Thyroid gland (tissue), 4 donors: ENCODE results near the gene EPHA2. TPM values are rescaled to one million over a fixed set of nuclear protein-coding genes. Genes with fewer than 3 reads are reported as not detected.

Source experiments
- DNase-seq, 2 donors: peaks; one replicate each; pipeline ENCODE4 v3.0.0-alpha.2; 2019
- H3K27ac ChIP-seq, 3 donors: fragments of 200-600 bp; sonication (generic); 1 replicate in 2 of 3; 2 replicates in 1 of 3; pipeline ENCODE4 v1.5.1; 2016 to 2019; ENCODE audit warnings: mild to moderate bottlenecking in 1 of 3, moderate library complexity in 1 of 3
- H3K27me3 ChIP-seq: fragments of 200-600 bp; sonication (generic); one replicate; pipeline ENCODE4 v1.5.1; 2019
- H3K36me3 ChIP-seq, 2 donors: fragments of 200-600 bp; sonication (generic); one replicate each; pipeline ENCODE4 v1.5.1; 2016 to 2019
- H3K4me1 ChIP-seq, 2 donors: fragments of 200-600 bp; sonication (generic); one replicate each; pipeline ENCODE4 v1.5.1; 2017 to 2019
- H3K4me3 ChIP-seq, 3 donors: fragments of 200-600 bp; sonication (generic); replicated peaks in 1 of 3; 1 replicate in 2 of 3; 2 replicates in 1 of 3; pipeline ENCODE4 v1.5.1; 2016; ENCODE audit warnings: mild to moderate bottlenecking in 1 of 3
- H3K9me3 ChIP-seq: fragments of 200-600 bp; sonication (generic); one replicate; pipeline ENCODE4 v1.5.1; 2017
- POLR2A ChIP-seq, 2 donors: fragments of 450-650 bp; IDR thresholded peaks; one replicate each; pipeline ENCODE4 v1.6.1; 2017; ENCODE audit warnings: antibody characterized with exemption in 2 of 2, mild to moderate bottlenecking in 2 of 2, moderate library complexity in 1 of 2
- WGBS, 2 donors: methylation state at CpG; one replicate each; pipeline ENCODE4 v1.1.5; 2017; 5-methylcytosine and 5-hydroxymethylcytosine counted together
- intact Hi-C: fragments of 100-400 bp; cut with DNase I; formaldehyde crosslinking; loops from one replicate; pipeline ENCODE4 v1.15.1; 2023
- total RNA-seq, 4 donors: library from RNA; depleted of rRNA; stranded (reverse); fragments of >200 nt; gene quantifications; one replicate each; pipeline ENCODE4 v1.2.3, GENCODE V29; 2016
- TF ChIP-seq, protein P1 (sequence below), 6 experiments: fragments of 200-600 bp in 3 of 6; fragments of 450-650 bp in 3 of 6; sonication (generic) in 3 of 6; IDR thresholded peaks; one replicate each; pipeline ENCODE4 v1.5.1; 2016 to 2019; ENCODE audit warnings: antibody characterized with exemption in 6 of 6, mild to moderate bottlenecking in 2 of 6, inconsistent platforms in 1 of 6, moderate library complexity in 1 of 6

Gene EPHA2
- total RNA-seq, 4 donors from 2014 or later = 22.3 to 53.2 (median 29.3) TPM

DNA sequence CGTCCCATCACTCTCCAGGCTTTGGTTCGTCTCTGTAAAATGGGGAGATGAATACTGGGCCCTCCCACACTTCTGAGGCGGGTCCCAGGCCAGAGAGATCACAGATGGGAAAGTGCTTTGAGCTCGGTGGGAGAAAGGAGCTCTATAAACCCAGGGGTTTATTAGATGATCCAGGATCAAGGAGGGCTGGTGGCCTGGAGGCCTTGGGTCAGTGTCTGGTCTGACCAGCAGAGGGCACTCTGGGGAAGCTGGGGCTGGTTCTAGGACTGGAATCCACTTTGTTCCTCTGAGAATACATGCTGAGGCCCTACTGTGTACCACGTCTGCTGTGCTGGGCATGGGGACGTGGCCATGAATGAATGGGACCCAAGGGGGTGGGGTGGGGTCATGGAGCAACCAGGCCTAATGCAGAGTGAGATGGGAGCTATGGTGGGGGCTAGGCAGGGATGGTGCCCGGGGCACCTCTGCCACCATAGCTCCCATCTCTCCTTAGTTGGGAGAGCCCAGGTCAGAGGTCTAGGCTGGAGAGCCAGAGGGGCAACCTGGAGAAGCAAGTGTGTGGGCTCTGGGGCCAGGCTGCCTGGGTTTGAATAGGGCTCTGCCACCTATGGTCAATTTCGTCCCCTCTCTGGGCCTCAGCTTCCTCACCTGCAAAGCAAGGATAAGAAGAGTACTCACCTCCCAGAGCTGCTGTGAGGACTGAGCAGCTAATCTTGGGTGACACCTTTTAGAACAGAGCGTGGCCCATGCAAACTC lies 73.4 kb downstream of the EPHA2 start:
- DNase-seq = peak; percentile 58 to 60
- Histone ChIP-seq H3K4me1 (peaks cover 0 to 13% of the 10 kb centered on the region in 2 donors), H3K4me3 (no peak overlapping the region), H3K27me3 (no peaks in the 10 kb centered on the region), H3K27ac (no peak overlapping the region), H3K36me3 (no peaks in the 10 kb centered on the region), H3K9me3 (no peaks in the 10 kb centered on the region)
- TF ChIP-seq, protein P1, sequence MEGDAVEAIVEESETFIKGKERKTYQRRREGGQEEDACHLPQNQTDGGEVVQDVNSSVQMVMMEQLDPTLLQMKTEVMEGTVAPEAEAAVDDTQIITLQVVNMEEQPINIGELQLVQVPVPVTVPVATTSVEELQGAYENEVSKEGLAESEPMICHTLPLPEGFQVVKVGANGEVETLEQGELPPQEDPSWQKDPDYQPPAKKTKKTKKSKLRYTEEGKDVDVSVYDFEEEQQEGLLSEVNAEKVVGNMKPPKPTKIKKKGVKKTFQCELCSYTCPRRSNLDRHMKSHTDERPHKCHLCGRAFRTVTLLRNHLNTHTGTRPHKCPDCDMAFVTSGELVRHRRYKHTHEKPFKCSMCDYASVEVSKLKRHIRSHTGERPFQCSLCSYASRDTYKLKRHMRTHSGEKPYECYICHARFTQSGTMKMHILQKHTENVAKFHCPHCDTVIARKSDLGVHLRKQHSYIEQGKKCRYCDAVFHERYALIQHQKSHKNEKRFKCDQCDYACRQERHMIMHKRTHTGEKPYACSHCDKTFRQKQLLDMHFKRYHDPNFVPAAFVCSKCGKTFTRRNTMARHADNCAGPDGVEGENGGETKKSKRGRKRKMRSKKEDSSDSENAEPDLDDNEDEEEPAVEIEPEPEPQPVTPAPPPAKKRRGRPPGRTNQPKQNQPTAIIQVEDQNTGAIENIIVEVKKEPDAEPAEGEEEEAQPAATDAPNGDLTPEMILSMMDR (IDR thresholded peaks at IDR 0.05) = peak; percentile 68 to 85 (median 72)
- no peak for TF ChIP-seq POLR2A (IDR thresholded peaks at IDR 0.05)
- intact Hi-C loops = loop anchor here (5.0 to 10.0 kb wide), 2 partner anchors 52 to 160 kb away; no protein-coding TSS in a partner anchor
- WGBS, 2 donors = 76 to 81% methylated on average over 7 to 9 of the region's 9 CpGs

DNA sequence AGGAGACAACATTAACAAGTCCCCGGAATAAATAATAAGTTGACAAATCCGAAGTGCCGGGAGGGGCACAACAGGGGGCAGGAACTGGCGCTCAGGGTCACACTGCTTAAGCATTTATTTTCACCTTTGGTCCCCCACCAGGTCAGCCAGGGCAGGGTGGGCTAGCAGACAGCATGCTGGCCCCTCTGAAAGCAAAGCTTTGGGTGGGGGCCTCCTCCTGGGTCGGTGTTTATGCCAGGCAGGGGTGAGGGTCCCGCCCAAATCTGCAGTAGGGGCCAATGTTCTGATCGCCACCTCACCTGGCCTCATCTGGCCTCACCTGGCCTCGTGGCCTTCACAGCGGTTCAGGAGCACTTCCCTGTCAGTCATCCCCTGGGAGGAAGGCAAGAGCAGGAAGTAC lies 74.2 kb downstream of the EPHA2 start:
- no peak for TF ChIP-seq POLR2A (IDR thresholded peaks at IDR 0.05)
- TF ChIP-seq, protein P1 (IDR thresholded peaks at IDR 0.05) = no peak
- Histone ChIP-seq H3K36me3 (no peaks in the 10 kb centered on the region), H3K4me1 (peaks cover 0 to 18% of the 10 kb centered on the region in 2 donors), H3K27me3 (no peaks in the 10 kb centered on the region), H3K4me3 (no peak overlapping the region), H3K9me3 (no peaks in the 10 kb centered on the region), H3K27ac (no peak overlapping the region)
- no peak for DNase-seq
- intact Hi-C loops = loop anchor here (5.0 to 10.0 kb wide), 2 partner anchors 53 to 161 kb away; no protein-coding TSS in a partner anchor
- 80 to 84% methylated on average over 9 of the region's 9 CpGs for WGBS, 2 donors

DNA sequence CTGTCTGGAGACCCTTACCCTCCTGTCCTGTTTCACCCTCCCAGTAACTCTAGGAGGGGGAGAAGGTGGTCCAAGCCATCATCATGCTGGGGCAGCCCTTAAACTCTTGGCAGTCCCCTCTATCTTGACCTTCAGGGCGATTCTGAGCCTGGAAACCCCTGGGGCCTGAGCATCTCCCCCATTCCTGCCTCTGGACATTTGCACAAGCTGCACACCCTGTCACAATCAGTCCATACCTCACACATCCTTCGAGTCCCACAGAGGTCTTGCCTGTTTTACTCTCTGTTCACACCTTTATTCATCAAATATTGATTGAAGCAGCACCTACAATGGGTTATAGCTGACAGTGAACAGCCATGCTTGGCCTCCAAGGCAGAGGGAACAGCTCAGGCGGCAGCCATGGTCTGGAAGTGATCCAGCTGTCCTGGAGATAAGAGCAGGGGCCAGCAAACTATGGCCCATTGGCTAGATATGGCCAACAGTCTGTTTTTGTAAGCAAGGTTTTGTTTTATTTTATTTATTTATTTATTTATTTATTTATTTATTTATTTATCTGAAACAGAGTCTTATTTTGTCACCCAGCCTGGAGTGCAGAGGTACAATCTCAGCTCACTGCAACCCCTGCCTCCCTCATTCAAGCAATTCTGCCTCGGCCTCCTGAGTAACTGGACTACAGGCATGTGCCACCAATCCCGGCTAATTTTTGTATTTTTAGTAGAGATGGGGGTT lies 75.3 kb downstream of the EPHA2 start:
- no peak overlapping the region for H3K4me3 ChIP-seq
- H3K4me1 ChIP-seq = peaks cover 0 to 29% of the 10 kb centered on the region in 2 donors
- no peaks in the 10 kb centered on the region for H3K9me3 ChIP-seq
- no peak for DNase-seq
- H3K27me3 ChIP-seq = no peaks in the 10 kb centered on the region
- intact Hi-C loops = loop anchor here (5.0 to 10.0 kb wide), 2 partner anchors 54 to 162 kb away; no protein-coding TSS in a partner anchor
- no peak for TF ChIP-seq POLR2A (IDR thresholded peaks at IDR 0.05)
- TF ChIP-seq, protein P1 (IDR thresholded peaks at IDR 0.05) = no peak
- H3K27ac ChIP-seq = no peak overlapping the region
- no peaks in the 10 kb centered on the region for H3K36me3 ChIP-seq
- WGBS, 2 donors = 87 to 89% methylated on average over 5 of the region's 5 CpGs

DNA sequence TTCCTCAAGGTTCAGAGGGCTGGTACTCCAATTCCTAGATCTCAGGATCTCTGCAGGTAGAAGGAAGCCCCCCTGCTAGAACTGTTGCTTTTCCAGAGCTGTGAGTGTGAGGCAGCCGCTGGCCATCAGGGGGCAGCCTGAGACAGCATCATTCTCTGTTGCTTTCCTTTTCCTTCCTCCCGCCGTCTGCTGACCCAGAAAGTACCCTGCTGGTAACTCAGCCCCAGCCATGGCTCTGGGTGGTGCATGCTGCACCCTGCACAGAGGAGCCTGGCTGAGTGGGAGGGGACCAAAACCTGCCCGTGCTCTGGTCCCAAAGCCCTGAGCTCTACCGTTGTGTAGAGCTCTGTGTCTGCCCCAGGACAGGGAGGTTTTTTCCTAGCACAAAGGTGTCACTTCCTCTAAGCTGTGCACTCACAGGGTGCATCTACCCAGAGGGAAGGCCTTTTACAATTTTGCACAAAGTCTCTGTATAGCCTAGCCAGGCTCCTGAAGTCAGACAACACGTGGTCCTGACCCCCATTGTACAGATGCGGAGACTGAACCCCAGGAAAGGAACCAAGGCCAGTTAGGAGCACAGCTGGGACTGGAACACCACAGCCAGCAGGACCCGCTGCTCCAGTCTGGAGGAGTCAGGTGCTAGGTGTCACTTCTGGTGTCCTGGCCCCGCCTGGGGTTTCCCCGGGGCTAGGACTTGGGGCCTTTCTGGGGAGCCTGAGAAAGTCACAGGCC lies 76.8 kb downstream of the EPHA2 start:
- intact Hi-C loops = loop anchor here (5.0 kb wide), 1 partner anchor 283 kb away; no protein-coding TSS in a partner anchor
- Histone ChIP-seq H3K4me1 (peaks cover under 1 to 42% of the 10 kb centered on the region in 2 donors), H3K27ac (no peak overlapping the region), H3K36me3 (no peaks in the 10 kb centered on the region), H3K9me3 (no peaks in the 10 kb centered on the region), H3K4me3 (no peak overlapping the region), H3K27me3 (no peaks in the 10 kb centered on the region)
- WGBS, 2 donors = 33 to 36% methylated on average over 8 to 10 of the region's 10 CpGs
- TF ChIP-seq POLR2A (IDR thresholded peaks at IDR 0.05) = no peak
- TF ChIP-seq, protein P1 (IDR thresholded peaks at IDR 0.05) = peak; percentile 69 to 97 (median 92)
- peak; percentile 82 to 84 for DNase-seq
